ENCODE results near the gene SRSF9.

The SRSF9 gene

GRCh38 chr12:120412421-120412820, 57.1 kb downstream of the SRSF9 start:
- TF ChIP-seq, protein P1, sequence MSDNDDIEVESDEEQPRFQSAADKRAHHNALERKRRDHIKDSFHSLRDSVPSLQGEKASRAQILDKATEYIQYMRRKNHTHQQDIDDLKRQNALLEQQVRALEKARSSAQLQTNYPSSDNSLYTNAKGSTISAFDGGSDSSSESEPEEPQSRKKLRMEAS (IDR thresholded peaks at IDR 0.05): no peak
- TF ChIP-seq, protein P2, sequence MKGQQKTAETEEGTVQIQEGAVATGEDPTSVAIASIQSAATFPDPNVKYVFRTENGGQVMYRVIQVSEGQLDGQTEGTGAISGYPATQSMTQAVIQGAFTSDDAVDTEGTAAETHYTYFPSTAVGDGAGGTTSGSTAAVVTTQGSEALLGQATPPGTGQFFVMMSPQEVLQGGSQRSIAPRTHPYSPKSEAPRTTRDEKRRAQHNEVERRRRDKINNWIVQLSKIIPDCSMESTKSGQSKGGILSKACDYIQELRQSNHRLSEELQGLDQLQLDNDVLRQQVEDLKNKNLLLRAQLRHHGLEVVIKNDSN (IDR thresholded peaks at IDR 0.05): no peak
